GM19324 (cell line): ENCODE measurements around the gene LRRC28.
"Not testable (repeated sequence)": the region's sequence is repeated elsewhere in the genome, so short reads cannot be mapped to it uniquely, and the experiment has no call there.

Experiments
- ATAC-seq: cut with Tn5 transposase; IDR thresholded peaks from one replicate; pipeline ENCODE4 v1.9.1; 2021; ENCODE audit warnings: mild to moderate bottlenecking, moderate library complexity; ENCODE audit not compliant: unreplicated experiment, low FRiP score

The LRRC28 gene

DNA sequence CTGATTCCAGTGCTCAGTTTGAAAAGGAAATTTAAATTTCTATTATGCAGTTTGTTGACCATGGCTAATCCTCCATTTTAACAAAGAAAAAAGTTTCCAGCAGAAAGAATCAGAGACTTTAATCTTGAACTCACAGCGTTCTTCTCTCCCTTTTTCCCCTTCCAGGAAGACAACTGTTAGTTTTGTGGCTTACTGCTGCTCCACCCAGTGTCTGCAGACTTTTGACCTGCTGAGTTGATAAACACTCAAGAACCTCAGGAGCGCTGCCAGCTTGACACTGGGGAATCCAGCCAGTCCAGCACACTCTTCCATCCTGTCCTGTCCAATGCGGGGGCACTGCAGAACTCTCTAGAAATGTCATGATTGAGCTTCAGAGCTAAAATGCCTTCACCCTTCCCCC lies 134.6 kb downstream of the LRRC28 start:
- no peak for ATAC-seq

DNA sequence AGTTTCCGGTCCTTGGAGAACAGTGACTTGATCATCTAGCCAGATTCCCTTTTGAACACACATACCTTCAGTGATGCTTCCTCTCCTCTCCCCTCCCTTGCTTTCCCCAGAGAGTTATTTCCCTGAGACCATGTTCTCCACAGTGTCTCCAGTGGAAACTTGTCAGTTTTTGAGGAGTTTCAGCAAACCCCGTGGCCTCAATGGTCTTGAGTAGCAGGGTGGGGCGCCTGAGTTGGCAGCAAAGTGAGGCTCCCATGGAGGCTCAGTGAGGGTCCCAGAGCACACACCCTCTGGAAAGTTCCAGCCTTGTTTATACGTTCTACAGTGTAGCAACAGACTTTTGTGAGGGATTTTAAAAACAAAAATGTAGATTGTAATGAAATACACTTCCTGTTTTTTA lies 135.1 kb downstream of the LRRC28 start:
- no peak for ATAC-seq

- no peak for ATAC-seq
Observed at GRCh38 chr15:99387421-99388168, 136.3 kb downstream of the LRRC28 start.

GRCh38 chr15:99390667-99391066 lies 139.4 kb downstream of the LRRC28 start:
- no peak for ATAC-seq

DNA sequence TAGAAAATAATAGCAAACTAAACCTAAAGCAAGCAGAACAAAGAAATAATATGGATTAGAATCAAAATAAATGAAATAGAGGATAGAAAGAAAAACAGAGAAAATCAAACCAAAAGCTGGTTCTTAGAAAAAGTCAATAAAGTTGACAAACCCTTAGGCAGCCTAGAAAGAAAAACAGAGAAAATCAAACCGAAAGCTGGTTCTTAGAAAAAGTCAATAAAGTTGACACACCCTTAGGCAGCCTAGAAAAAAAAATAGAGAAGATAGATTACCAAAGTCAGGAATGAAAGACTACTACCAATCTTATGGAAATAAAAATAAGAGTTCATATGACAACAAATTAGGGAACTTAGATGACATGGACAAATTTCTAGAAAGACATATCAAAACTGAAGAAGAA lies 142.4 kb downstream of the LRRC28 start:
- no peak for ATAC-seq

DNA sequence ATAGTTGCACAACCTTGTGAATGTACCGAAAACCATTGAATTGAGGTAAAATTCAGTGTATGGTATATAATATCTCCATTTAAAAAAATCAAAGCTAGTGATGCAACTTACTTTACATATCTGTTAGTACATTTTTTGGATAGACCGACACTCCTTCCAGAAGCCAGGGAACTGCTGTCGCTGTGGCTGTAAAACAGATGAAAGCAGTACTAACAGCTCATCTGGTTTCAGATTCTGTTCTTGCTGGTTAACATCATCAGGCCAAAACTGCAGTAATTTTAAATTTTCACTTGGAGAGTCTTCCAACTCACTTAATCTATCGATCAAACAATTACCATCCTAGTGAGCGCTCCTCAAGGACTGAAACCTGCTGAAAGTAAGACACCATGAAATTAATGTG lies 145.1 kb downstream of the LRRC28 start:
- no peak for ATAC-seq

DNA sequence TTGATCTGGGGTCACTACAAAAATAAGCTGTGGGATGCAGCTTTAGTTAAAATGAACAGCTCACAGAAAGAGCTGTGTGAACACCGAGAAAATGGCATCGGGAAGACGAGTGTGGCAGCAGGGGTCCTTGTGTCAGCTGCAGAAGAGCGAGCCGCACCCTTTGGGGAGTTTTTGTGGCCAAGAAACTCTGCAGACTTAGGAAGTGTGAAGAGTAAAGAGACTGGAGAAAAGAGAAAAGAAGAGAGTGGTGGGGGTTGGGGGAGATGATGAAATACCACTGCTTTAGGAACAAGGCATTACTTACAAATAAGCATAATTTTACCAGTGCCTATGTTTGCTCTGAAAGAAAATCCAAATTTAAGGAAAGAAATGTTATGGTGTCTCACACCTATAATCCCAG lies 147.8 kb downstream of the LRRC28 start:
- no peak for ATAC-seq

- ATAC-seq: no peak
Observed at GRCh38 chr15:99399618-99400017, 148.3 kb downstream of the LRRC28 start.

DNA sequence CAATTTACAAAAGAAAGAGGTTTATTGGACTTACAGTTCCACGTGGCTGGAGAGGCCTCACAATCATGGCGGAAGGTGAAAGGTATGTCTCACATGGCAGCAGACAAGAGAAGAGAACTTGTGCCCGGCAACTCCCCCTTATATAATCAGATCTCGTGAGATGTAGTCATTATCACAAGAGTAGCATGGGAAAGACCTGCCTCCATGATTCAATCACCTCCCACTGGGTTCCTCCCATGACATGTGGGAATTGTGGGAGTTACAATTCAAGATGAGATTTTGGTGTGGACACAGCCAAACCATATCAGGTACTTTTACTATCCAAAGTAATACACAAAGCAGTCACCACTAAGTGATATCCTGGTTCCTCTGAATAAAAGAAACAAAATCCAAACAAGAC lies 149.9 kb downstream of the LRRC28 start:
- not testable (repeated sequence) for ATAC-seq

- ATAC-seq: no peak
Observed at GRCh38 chr15:99402014-99402729, 150.9 kb downstream of the LRRC28 start.

DNA sequence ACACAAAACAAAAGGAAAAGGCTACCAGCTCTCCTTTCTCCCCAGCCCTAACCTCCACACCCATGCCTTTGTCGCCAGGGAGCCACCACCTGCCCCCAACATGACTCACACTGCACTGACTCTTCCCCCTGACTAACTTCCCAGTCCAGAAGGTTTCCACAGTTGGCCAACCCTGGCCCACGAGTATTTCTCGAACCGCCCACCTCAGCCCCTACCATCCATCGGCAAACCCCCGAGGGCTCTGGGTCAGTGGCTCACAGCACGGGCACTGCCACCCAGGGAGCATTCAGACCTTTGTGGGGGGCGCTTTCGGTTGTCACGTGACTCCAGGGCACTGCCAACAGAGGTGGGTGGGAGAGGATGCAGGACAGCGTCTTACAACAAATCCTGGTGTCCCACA lies 152.3 kb downstream of the LRRC28 start:
- ATAC-seq: no peak

- ATAC-seq: no peak
Observed at GRCh38 chr15:99404454-99404853, 153.2 kb downstream of the LRRC28 start.

GRCh38 chr15:99406120-99406519 lies 154.8 kb downstream of the LRRC28 start:
- no peak for ATAC-seq

- no peak for ATAC-seq
Observed at GRCh38 chr15:99406716-99407487, 155.6 kb downstream of the LRRC28 start.

DNA sequence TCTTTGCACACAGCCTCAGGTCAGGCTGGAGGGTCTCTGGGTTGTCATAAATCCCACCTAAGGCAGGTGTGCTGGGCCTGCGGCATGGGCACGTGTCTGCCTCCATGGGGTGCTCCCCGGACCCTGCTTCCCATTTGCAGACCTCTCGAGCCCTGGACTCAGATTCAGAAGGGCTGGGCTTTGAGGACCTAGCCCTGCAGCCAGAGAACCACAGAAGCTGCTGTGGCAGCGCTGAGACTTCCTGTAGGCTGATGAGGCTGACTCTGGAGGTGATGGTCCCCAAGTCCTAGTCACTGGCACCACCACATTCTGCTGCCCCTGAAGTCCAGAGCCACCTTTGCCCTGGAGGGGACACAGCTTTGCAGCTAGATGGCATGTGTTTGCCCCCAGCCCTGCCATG lies 156.4 kb downstream of the LRRC28 start:
- ATAC-seq: no peak

GRCh38 chr15:99408236-99409096 lies 157.2 kb downstream of the LRRC28 start:
- ATAC-seq: no peak

- no peak for ATAC-seq
Observed at GRCh38 chr15:99409097-99409473, 157.8 kb downstream of the LRRC28 start.

GRCh38 chr15:99409560-99409959 lies 158.3 kb downstream of the LRRC28 start:
- ATAC-seq: no peak

- no peak for ATAC-seq
Observed at GRCh38 chr15:99410477-99410876, 159.2 kb downstream of the LRRC28 start.

GRCh38 chr15:99411234-99411633 lies 160.0 kb downstream of the LRRC28 start:
- ATAC-seq: no peak
